ENCODE data around the gene THAP2.
A peak's percentile ranks its signal among the peaks of the same experiment; 100 is the strongest.
"Not testable (repeated sequence)": the region's sequence is repeated elsewhere in the genome, so short reads cannot be mapped to it uniquely, and the experiment has no call there.

Gene THAP2

DNA sequence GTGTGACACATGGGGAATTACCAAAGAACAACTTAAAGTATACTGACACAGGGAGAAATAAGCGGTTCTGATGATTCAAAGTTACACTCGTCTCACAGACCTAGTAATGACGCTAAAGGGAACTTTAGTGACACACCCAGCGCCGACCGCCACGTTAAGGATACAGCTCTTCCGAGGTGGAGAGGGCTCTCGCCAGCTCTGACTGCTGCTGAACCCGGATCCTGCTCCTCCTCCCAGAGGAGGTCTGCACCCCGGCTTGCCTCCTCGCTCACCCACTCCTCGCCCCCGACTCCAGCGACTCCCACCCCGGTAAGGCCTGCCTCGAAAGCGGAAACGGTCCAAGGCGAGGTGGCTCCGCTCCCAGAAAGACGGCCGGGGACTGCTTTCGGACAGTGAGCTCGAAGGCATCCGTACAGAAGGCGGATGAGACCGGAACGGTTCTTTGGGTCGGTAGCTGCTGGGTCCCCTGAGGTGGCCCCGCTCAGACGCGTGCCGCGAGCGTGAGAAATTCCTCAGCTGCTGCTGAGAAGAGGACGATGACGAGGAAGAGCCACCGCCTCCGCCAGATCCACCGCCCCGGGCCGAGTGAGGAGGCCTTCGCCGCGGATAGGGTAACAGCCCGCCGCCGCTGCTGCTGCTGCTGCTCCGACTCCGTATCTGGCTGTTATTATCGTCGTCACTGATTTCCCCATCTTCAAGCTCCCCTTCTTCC is 1.1 kb upstream of the THAP2 start:
- DNase-seq: peak; percentile 82

DNA sequence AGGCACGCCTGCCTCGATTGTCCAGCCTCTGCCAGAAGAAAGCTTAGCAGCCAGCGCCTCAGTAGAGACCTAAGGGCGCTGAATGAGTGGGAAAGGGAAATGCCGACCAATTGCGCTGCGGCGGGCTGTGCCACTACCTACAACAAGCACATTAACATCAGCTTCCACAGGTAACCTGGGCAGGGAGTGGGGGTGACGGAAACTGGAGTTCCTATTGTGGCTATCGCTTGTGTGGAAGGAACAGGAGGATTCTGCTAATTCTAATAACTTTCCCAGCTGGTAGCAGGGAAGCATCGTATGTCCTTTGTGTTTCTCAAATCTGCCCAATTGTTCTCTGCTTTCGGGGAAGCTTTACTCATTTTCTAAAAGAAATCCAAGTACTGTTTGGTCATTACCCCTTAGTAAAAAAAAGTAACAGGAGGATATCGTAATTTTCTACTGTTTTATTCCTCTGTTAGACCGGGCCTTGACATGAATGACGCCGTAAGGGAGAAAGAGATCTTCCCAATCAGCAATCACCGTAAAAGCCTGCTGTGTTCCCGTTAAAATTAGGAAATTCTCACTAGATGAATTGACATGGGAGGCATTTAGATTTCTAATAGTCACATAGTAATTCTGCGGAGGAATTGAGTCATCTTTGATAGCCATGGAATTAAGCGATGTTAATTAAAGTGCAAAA is 449 bp downstream of the THAP2 start:
- DNase-seq: no peak

DNA sequence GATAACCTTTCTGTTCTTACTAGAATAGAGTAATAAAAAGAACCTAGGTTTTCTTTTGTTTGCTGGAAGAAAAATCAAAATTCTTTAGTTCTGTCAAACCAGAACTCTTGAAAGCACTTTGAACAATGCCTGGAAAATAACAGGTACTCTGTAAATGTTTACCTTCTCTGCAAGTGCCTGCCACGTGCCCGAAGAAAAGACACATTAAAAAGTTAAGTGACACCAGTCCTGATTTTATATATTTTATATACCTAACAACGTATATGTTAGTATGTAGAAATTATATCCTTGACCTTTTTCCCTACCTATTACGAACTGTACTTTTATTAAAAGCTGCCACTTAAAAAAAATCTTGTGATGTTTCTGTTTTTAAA is 976 bp downstream of the THAP2 start:
- DNase-seq: no peak

DNA sequence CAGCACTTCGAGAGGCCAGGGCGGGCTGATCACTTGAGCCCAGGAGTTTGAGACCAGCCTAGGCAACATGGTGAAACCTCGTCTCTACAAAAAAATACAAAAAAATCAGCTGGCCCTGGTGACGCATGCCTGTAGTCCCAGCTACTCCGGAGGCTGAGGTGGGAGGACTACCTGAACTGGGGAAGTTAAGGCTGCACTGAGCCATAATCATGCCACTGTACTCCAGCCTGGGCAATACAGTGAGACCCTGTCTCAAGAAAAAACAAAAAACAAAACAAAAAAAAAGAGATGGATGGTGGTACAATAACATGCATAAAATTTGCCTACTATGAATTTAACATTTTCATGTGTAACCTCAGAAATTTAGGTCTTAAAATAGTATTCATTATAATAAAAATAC is 2.2 kb downstream of the THAP2 start:
- DNase-seq: no peak

DNA sequence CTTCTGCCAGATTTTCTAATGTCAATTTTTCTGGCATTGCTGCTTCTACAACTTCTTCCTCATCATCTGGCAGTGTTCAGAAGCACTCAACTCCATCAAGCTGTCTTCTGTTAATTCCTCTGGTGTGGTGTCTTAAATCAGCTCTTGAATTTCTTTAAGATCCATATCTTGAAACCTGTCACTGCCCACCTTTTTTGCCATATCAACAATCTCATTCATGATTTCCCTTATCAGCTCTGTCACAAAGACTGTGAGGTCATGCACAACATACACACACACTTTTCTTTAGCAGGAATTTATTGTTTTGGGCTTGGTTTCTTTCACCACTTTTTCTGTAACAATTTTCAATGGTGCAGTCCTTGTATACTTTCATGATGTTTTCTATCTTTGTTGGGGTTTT is 7.2 kb downstream of the THAP2 start:
- DNase-seq: no peak

DNA sequence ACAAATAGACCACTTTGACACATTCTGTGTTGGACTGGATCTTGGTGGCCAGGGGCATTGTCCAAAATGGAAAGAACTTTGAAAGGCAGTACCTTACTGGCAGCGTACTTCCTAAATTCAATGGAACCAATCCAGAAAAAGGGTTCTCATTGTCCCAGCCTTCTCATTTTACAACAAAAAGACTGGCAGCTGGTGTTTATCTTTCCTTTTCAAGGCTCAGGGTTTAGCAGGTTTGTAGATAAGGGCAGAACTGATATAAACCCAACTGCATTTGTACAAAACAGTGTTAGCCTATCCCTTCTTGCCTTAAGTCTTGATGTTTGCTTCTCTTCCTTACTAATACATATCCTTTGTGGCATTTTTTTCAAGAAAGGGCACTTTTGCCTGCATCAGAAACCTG is 7.7 kb downstream of the THAP2 start:
- no peak for DNase-seq

DNA sequence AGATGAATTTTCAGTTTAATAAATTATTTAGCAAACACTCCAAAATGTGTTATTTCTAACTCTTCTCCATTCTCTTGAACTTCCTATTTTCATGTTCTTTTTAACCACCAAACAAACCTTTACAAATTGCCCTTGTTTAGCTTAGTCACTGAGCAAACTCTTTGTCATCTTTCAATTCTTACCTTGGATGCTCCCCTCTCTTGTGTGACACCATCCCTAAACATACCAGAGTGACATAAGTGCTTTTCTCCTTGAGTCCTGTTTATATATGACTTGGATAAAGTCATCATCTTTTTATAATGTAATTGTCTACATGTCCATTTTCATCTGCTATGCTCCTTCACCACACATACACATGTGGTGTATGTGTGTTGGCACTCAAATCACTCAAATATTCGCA is 18.4 kb downstream of the THAP2 start:
- DNase-seq: no peak

DNA sequence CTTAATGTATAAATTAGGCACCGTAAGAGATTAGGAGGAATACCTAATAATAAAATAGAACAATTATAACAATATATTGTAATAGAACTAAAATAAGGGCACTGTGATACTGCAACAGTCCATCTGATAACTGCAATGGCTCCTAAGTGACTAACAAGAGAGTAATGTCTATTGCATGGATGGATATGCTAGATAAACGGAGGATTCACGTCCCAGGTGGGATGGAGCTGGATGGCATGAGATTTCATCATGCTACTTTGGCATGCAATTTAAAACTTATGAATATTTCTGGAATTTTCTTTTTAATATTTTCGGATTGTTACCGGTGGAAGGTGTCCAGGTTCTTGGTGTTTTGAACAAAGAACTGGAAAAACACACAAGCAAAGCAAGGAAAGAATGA is 19.5 kb downstream of the THAP2 start:
- no peak for DNase-seq

DNA sequence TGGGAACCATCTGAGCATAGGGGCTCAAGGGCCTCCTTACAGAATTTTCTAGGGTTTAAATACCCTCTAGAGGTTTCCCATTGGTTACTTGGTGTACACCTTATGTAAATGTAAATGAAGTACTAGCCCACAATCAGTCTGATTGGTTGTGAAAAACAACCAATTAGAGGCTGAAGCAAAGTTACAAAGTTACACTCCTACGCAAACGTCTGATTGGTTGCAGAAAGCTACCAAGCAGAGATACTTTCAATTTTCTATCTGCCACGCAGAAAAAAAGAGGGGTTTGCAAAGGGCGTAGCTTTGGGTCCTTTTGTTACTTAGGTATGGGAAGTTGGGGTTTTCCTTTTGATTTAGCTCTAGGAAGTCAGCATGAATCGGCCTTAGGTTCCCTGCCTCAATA is 20.0 kb downstream of the THAP2 start:
- DNase-seq: peak; percentile 36

DNA sequence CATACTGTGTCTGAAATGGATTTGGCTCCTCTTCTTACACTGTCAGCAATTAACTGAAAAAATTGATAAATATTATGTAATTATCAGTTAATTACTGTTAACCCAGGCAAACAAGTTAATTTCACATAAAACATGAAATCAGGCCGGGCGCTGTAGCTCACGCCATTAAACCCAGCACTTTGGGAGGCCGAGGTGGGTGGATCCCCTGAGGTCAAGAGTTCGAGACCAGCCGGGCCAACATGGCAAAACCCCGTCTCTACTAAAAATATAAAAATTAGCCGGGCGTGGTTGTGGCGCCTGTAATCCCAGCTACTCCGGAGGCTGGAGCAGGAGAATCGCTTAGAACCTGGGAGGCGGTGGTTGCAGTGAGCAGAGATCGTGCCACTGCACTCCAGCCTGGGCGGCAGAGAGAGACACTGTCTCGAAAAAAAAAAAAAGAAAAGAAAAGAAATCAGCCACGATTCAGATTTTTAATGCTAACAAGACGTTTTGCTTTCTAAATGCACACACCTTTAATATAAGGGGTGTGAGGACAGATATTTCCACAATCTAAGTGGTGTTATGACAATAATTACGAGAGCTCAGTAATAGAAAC is 21.3 kb downstream of the THAP2 start:
- DNase-seq: no peak

DNA sequence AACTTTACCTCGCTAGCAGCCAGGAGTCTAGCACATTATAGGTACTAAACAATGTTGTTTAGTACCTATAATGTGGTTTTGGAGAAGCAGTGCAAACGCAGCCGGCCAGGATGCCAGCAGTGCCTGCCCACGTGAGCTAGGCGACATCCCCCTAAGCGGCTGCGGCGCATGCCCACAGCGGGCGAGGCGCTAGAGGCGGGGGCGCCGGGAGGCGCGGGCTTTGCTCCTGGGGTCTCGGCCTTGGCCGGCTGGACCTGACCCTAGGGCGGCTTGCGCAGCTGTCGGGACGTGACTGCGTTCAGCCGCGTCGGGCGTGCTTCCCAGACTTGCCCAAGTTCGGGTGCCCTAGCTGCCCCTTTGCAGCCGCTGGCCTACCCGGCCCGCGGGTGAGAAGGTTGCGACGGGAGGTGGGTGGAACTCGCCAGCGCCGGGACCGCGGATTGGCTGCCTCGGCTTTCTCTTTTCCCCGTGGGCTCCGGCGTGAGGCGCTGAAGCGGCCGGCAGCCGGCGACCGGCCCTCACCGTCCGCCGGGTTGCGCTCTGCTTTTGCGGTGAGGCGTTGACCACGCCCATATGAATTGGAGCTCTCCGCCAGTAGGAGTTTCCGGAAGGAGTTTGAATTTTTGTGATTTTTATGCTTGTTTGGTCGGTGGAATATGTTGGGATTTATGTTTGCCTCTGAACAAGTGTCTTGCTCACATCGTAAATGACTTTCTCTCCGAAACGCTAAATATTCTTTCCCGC is 22.0 kb downstream of the THAP2 start, which contains the start of gene TMEM19:
TSS of gene TMEM19 (plus strand) at position 169 of the 744 bp plus-strand sequence. CDS start 599 bp downstream, outside the sequence.
- DNase-seq: peak; percentile 88

DNA sequence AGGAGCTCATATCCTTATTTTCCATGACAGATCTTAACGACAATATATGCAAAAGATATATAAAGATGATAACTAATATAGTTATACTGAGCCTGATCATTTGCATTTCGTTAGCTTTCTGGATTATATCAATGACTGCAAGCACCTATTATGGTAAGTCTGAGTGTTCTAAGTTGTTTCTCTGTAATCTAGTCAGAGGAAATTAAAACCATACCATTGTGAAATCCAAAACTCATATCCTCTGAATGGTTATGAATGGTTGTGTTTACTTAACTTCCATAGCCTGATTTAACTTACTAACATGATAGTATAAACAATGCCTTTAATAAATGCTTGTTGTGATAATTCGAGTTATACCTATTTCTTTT is 22.5 kb downstream of the THAP2 start:
- DNase-seq: peak; percentile 24

DNA sequence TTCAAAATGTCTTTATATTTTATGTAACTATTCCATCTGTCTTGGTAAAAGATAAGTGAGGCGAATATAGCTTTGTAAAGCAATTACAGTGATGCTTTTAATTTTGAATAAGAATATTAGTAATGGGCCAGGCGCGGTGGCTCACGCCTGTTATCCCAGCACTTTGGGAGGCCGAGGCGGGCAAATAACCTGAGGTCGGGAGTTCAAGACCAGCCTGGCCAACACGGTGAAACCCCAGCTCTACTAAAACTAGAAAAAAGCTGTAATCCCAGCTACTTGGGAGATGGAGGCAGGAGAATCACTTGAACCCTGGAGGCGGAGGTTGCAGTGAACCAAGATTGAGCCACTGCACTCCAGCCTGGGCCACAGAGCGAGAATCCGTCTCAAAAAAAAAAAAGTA is 23.1 kb downstream of the THAP2 start:
- not testable (repeated sequence) for DNase-seq

DNA sequence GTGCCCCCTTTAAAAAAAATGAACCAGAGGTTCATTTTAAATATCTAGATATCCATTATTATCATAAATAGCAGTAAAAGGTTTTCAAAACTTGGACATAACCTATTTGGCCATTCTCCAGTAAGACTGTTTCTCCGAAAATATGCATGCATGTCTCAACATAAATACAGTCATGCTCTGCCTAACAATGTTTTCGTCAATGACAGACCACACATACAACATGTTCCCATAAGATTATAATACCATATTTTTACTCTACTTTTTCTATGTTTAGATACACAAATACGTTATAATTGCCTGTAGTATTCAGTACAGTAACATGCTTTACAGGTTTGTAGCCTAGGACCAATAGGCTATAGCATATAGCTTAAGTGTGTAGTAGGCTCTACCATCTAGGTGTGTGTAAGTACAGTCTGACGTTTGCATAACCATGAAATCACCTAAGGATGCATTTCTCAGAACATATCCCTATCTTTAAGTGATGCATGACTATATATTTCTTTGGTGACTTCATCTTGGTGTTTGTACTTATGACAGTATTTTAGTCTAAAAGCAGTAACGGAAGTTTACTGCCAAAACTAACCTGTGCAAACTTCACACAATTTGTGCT is 25.0 kb downstream of the THAP2 start:
- DNase-seq: no peak

DNA sequence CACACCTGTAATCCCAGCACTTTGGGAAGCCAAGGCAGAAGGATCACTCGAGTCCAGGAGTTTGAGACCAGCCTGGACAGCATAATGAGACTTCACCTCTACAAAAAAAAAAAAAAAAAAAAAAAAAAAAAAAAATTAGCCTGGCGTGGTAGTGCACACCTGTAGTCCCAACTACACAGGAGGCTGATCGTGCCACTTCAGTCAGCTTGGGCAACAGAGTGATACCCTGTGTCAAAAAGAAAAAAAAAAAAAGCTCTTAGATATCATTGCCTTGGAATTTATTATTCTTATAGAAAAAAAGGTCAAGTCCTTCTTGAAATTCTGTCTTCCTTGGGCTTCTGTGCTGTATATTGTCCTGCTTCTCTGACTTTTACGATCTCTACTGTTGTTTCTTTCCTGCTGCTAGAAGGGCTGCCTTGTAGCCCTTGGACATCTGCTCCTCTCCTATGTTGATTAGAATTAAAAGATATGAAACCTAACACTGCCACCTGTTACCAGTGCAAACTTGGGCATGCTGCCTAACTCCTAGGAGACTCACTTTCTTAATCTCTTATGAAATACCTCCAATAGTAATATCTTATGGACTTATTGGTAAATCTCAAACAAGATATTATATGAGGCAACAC is 27.5 kb downstream of the THAP2 start:
- no peak for DNase-seq

DNA sequence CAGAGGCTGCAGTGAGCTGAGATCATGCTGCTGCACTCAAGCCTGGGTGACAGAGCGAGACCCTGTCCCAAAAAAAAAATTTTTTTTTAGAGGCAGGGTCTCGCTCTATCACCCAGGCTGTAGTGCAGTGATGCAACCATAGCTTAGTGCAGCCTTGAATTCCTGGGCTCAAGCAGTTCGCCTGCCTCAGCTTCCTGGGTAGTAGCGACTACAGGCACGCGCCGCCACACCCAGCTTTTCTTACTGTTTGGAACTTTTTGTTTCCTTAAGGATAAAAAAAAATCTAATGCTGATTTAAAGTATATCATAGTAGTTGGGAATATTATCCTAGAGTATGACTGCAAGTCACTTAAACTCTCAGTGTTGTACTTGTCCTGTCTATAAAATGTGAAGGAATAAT is 29.0 kb downstream of the THAP2 start:
- DNase-seq: no peak

DNA sequence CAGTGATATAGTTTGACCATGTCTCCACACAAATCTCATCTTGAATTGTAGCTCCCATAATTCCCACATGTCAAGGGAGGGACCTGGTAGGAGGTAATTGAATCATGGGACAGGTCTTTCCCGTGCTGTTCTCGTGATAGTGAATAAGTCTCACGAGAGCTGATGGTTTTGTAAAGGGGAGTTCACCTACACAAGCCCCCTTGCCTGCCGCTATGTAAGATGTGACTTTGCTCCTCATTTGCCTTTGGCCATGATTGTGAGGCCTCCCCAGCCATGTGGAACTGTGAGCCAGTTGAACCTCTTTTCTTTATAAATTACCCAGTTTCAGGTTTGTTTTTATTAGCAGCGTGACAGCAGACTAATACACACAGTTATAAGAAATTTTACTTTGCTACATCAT is 29.6 kb downstream of the THAP2 start:
- not testable (repeated sequence) for DNase-seq

DNA sequence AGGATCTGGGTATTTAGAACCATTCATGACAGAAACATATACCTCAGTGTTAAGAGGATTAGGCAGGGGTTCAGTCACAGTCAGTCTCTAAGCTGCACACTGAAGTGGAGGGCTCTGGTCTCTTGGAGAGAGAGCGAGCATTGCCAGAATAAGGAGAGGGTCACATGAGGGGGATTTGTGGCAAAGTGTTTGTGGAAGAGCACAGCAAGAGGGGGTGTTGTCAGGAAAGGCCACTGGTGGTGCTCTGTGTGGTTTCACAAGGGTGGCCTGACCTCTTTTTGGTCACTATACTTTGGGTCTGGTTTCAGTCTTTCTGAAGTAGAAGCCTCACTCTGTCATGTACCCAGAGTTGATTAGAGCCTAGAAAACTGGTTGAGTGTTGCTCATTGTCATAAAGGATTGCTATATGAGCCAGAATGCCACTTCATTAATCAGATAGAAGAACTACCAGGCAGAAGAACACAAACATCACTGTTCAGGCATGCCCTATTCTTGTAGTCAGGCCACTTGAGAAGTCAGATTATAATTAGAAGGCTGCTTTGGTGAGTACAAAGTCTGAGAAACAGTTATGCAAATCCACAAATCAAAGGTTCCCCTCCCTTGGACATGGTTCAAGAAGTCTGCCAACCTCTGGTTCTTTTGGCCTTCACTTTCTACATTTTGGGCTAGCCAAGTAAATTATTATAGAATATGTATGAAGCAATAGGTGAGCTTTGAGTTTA is 30.2 kb downstream of the THAP2 start:
- DNase-seq: no peak

DNA sequence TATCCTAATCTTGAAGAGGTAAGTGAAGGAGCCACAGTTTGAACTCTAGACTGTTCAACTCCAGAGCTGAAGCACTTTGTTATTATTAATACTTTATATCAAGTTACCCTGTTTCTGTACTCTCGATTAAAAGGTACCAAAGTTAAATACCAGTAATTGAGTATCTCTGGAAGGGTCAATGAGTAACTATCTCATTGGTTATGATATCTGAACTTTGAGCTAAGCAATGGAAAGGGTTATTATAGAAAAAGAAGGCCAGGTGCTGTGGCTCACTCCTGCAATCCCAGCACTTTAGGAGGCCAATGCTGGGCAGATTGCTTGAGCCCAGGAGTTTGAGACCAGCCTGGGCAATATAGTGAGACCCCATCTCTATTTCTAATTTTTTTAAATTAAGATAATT is 31.7 kb downstream of the THAP2 start:
- no peak for DNase-seq

DNA sequence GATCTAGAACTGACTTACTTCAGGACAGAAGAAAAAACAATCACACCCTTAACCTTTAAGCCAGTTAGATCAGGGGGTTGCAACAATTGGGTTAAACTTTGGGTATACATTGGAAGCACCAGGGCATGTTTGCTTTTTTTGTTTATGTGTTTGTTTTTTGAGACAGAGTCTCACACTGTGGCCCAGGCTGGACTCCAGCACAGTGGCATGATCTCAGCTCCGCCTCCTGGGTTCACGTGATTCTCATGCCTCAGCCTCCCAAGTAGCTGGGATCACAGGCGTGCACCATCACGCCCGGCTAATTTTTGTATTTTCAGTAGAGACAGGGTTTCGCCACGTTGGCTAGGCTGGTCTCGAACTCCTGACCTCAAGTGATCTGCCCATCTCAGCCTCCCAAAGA is 38.1 kb downstream of the THAP2 start:
- DNase-seq: not testable (repeated sequence)

DNA sequence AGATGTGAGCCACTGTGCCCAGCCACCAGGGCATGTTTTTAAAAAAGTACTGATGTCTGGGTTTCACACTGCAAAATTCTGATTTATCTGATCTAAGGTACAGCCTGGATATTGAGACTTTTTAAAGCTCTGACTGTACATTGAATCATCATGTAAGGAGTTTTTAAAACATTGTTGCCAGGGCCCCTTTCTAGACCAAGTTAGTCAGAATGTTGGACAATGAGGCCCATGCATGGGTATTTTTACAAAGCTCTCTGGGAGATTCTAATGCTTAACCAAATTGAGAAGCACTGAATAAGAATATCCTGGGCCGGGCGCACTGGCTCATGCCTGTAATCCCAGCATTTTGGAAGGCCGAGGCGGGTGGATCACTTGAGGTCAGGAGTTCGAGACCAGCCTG is 38.5 kb downstream of the THAP2 start:
- no peak for DNase-seq

DNA sequence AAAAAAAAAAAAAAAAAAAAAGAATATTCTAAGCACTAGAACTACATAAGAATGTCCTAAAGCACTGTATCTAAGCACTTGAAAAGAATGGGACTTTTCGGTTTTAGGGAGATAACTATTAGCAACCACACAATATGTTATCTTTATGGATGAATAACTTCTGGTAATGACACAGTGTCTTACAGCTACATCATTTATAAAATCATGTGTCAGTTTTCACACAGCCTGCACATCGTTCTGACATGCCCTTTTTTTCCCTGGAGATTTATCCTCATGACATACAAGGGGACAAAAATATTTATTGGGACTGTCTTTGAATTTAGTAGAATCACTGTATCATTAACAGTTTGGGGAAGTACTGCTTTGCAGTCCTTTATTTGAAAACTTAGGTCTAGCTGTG is 39.1 kb downstream of the THAP2 start:
- no peak for DNase-seq

All from activated CD4-positive, alpha-beta T cell treated with anti-CD3 and anti-CD28 coated beads, Interleukin-2, amount 50 U/mL, for 16 hours (primary cell).